Loucy (cell line): ENCODE measurements around the gene WIZ.

Source experiments
- H2AFZ ChIP-seq: fragments of 200-600 bp; sonication (generic); 2 replicates; pipeline ENCODE4 v1.6.0; 2016; ENCODE audit warnings: antibody characterized with exemption, mild to moderate bottlenecking, low read length, moderate library complexity
- H3F3A ChIP-seq: fragments of 200-600 bp; 2 replicates; pipeline ENCODE4 v1.6.0; 2016; ENCODE audit warnings: antibody characterized with exemption, low read depth, mild to moderate bottlenecking
- H3K27me3 ChIP-seq: fragments of 200-600 bp; sonication (generic); 2 replicates; pipeline ENCODE4 v1.6.1; 2014; ENCODE audit warnings: low read length, mild to moderate bottlenecking; ENCODE audit not compliant: insufficient read depth, poor library complexity, severe bottlenecking
- H3K36me3 ChIP-seq: fragments of 200-600 bp; sonication (generic); 2 replicates; pipeline ENCODE4 v1.6.1; 2016; ENCODE audit warnings: low read length; ENCODE audit not compliant: insufficient read depth
- H3K4me1 ChIP-seq: fragments of 200-600 bp; sonication (generic); 2 replicates; pipeline ENCODE4 v1.5.1; 2014; ENCODE audit warnings: low read length, mild to moderate bottlenecking; ENCODE audit not compliant: insufficient read depth, poor library complexity, severe bottlenecking
- H3K4me2 ChIP-seq: fragments of 200-600 bp; sonication (generic); 2 replicates; pipeline ENCODE4 v1.6.0; 2014; ENCODE audit warnings: antibody characterized with exemption, low read length, low read depth, mild to moderate bottlenecking; ENCODE audit not compliant: poor library complexity, severe bottlenecking
- H3K4me3 ChIP-seq: fragments of 200-600 bp; sonication (generic); 2 replicates; pipeline ENCODE4 v1.5.1; 2014; ENCODE audit warnings: low read length, mild to moderate bottlenecking, mixed read lengths; ENCODE audit not compliant: poor library complexity, severe bottlenecking
- H3K79me2 ChIP-seq: fragments of 200-600 bp; sonication (generic); 2 replicates; pipeline ENCODE4 v1.6.1; 2014; ENCODE audit warnings: low read length; ENCODE audit not compliant: insufficient read depth
- H3K9ac ChIP-seq: fragments of 200-600 bp; sonication (generic); 2 replicates; pipeline ENCODE4 v1.6.0; 2014; ENCODE audit warnings: mild to moderate bottlenecking, low read depth, low read length, moderate library complexity; ENCODE audit not compliant: poor library complexity, severe bottlenecking
- H3K9me2 ChIP-seq: fragments of 200-600 bp; sonication (generic); replicated peaks from 2 replicates; pipeline ENCODE4 v1.6.1; 2016; ENCODE audit warnings: low read depth, low read length, mixed read lengths
- H3K9me3 ChIP-seq: fragments of 200-600 bp; sonication (generic); 2 replicates; pipeline ENCODE4 v1.6.1; 2014; ENCODE audit warnings: mild to moderate bottlenecking, antibody characterized with exemption, low read length, low read depth; ENCODE audit not compliant: insufficient read depth
- H4K20me1 ChIP-seq: fragments of 200-600 bp; sonication (generic); 2 replicates; pipeline ENCODE4 v1.6.0; 2014; ENCODE audit warnings: antibody characterized with exemption, low read length, mild to moderate bottlenecking; ENCODE audit not compliant: insufficient read depth, poor library complexity, severe bottlenecking
- CTCF ChIP-seq: fragments of 200-600 bp; sonication (generic); conservative IDR thresholded peaks from 2 replicates; pipeline ENCODE4 v1.5.1; 2014; ENCODE audit warnings: mild to moderate bottlenecking, antibody characterized with exemption, low read length
- EZH2phosphoT487 ChIP-seq: fragments of 200-600 bp; IDR thresholded peaks from 2 replicates; pipeline ENCODE4 v1.6.1; 2018; ENCODE audit warnings: antibody characterized with exemption, mild to moderate bottlenecking, moderate library complexity, borderline replicate concordance

WIZ gene

GRCh38 chr19:15464394-15465385 lies 14.9 kb upstream of the WIZ start, which contains the start of gene RASAL3:
RASAL3 (minus strand) TSS chr19:15464544; CDS start chr19:15464358, 186 bp downstream.
- H3K36me3 ChIP-seq, result peaks cover 3% of the 10 kb centered on the region; the same call in 1 of the 2 replicates
- H2AFZ ChIP-seq, result peak within 1 kb of the TSS; percentile 50; the same call in 1 of the 2 replicates
- H3K4me2 ChIP-seq, result peak within 1 kb of the TSS; percentile 88
- H3K9me3 ChIP-seq, result no peaks in the 10 kb centered on the region
- H3K9me2 ChIP-seq, result no peaks in the 10 kb centered on the region
- no peaks in the 10 kb centered on the region for H4K20me1 ChIP-seq
- peaks cover 26% of the 10 kb centered on the region for H3K79me2 ChIP-seq
- H3F3A ChIP-seq, result peaks cover 16% of the 10 kb centered on the region; the same call in 1 of the 2 replicates
- H3K4me1 ChIP-seq, result peaks cover 63% of the 10 kb centered on the region
- no peak for TF ChIP-seq CTCF
- TF ChIP-seq EZH2phosphoT487, result no peak
- peak within 1 kb of the TSS; percentile 95 for H3K4me3 ChIP-seq
- no peaks in the 10 kb centered on the region for H3K27me3 ChIP-seq
- peak within 1 kb of the TSS; percentile 93 for H3K9ac ChIP-seq

- TF ChIP-seq EZH2phosphoT487, result no peak
- TF ChIP-seq CTCF, result peak; percentile 18; the same call in 1 of the 2 replicates
- peak overlapping the region; percentile 93 for H3K9ac ChIP-seq
- H3K36me3 ChIP-seq, result peaks cover 3% of the 10 kb centered on the region; the same call in 1 of the 2 replicates
- no peaks in the 10 kb centered on the region for H3K27me3 ChIP-seq
- H2AFZ ChIP-seq, result peak overlapping the region; percentile 50; the same call in 1 of the 2 replicates
- H3K4me2 ChIP-seq, result peak overlapping the region; percentile 88
- H4K20me1 ChIP-seq, result no peaks in the 10 kb centered on the region
- peaks cover 61% of the 10 kb centered on the region for H3K4me1 ChIP-seq
- peak overlapping the region; percentile 95 for H3K4me3 ChIP-seq
- peaks cover 26% of the 10 kb centered on the region for H3K79me2 ChIP-seq
- H3F3A ChIP-seq, result peaks cover 16% of the 10 kb centered on the region; the same call in 1 of the 2 replicates
- H3K9me3 ChIP-seq, result no peaks in the 10 kb centered on the region
- H3K9me2 ChIP-seq, result no peaks in the 10 kb centered on the region
Observed at GRCh38 chr19:15463861-15464371, 14.2 kb upstream of the WIZ start.

GRCh38 chr19:15461694-15462093 lies 11.9 kb upstream of the WIZ start:
- no peaks in the 10 kb centered on the region for H3K27me3 ChIP-seq
- no peaks in the 10 kb centered on the region for H3K9me2 ChIP-seq
- H3K36me3 ChIP-seq, result peaks cover 9% of the 10 kb centered on the region; the same call in 1 of the 2 replicates
- no peak overlapping the region for H2AFZ ChIP-seq
- peaks cover 41% of the 10 kb centered on the region for H3K4me1 ChIP-seq
- TF ChIP-seq CTCF (no peak), EZH2phosphoT487 (no peak)
- no peaks in the 10 kb centered on the region for H4K20me1 ChIP-seq
- H3K9ac ChIP-seq, result peak overlapping the region; percentile 93
- no peaks in the 10 kb centered on the region for H3K9me3 ChIP-seq
- peaks cover 9% of the 10 kb centered on the region; the same call in 1 of the 2 replicates for H3F3A ChIP-seq
- H3K4me2 ChIP-seq, result peak overlapping the region; percentile 88
- H3K79me2 ChIP-seq, result peaks cover 26% of the 10 kb centered on the region
- peak overlapping the region; percentile 95 for H3K4me3 ChIP-seq
